PC-9 (cell line): ENCODE data around the gene TLE3.

Source experiments
- CTCF ChIP-seq: fragments of 200-600 bp; sonication (generic); conservative IDR thresholded peaks from 2 replicates; pipeline ENCODE4 v1.6.1; 2017; ENCODE audit warnings: mixed run types, antibody characterized with exemption, mild to moderate bottlenecking, moderate library complexity
- EZH2 ChIP-seq: fragments of 200-600 bp; sonication (generic); IDR thresholded peaks from 2 replicates; pipeline ENCODE4 v1.8.0; 2017; ENCODE audit warnings: antibody characterized with exemption, low read depth

GRCh38 chr15:70127770-70128413 lies 30.2 kb upstream of the TLE3 start:
- TF ChIP-seq CTCF (no peak), EZH2 (no peak)
